SKM-1 (cell line): Measurements from ENCODE around the gene SH2D7.

ENCODE experiments used
- DNase-seq: peaks from one replicate; lab custom pipeline; 2025; ENCODE audit not compliant: unreplicated experiment; lab: John Stamatoyannopoulos, UW

SH2D7 gene

DNA sequence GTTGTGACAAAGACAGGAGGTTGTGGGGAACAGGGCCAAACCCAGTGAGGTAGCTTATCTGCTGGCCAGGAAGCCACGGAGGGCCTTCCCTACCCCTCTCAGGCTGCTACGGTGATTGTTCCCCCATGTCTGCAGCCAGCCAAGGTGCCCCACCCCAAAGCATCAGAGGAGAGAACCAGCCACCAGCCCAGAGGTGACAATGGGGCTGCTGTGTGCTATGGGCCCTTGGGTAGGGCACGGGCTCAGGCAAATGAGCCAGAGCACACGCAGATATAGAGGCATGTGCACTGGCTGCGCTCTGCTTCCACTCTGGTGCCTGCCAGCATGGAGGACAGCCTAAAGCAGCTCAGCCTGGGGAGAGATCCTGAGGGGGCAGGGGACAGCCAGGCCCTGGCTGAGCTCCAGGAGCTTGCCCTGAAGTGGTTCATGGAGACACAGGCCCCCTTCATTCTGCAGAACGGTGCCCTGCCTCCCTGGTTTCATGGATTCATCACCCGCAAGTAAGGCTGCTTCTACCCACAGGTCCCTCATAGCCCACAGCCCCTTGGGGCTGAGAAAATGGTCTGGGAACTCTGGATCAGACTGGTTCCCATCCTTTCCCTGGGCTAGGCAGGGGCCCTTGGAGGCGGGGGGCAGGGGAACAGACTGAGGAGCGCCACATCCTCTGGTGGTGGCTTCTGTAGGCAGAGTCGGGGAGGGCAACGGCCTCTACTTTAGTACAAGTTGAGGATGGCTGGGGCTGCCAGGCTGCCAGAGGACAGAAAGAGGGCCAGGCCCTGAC lies at the start of gene SH2D7:
Gene SH2D7 (plus strand): TSS at position 301 of the 781 bp plus-strand sequence. CDS start 24 bp downstream, at position 325.
- no peak for DNase-seq

GRCh38 chr15:78044407-78045155 lies 47.8 kb upstream of the SH2D7 start:
- no peak for DNase-seq

- no peak for DNase-seq
Measured at GRCh38 chr15:78045189-78045588, 47.2 kb upstream of the SH2D7 start.

GRCh38 chr15:78046796-78047341 lies 45.5 kb upstream of the SH2D7 start:
- no peak for DNase-seq

DNA sequence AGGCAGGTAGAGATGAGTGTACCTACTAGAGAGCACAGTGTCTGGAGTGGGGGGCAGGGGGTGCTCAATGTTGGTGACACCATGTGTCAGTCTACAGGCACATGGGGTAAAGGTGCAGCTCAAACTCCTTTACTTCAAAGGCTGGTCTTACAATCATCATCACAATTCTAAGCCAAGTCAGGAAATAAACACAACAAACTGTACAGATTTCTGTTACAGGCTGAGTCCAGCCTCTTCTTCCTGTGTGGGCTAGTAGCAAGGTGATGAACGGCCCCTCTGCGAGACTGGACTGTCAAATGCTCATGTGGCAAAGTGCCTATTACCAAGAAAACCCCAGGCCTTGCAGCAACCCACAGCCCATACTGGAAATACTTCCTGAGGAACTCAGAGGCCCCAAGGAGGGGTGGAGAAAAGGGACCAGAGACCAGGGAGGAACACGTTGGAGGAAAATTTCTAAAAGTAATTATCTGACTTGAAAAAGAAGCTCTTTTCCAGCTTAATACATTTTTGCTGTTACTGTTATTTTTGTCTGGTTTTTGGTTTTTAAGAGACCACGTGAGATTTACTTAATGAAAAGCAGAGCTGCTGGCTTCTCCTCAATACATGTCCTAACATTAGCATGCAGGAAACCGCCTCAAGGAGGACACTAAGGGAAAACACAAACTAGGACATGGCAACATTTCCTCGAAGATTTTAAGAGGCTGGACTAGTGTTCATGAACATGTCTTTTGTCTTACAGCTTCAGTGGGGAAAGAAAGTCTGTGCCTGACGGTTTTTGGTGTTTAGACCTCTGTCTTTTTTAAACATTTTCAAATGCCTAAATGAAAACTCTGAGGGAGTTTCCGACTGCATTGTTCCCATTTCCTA lies 44.4 kb upstream of the SH2D7 start:
- DNase-seq = peak; percentile 83

- no peak for DNase-seq
Measured at GRCh38 chr15:78048628-78048920, 43.8 kb upstream of the SH2D7 start.

DNA sequence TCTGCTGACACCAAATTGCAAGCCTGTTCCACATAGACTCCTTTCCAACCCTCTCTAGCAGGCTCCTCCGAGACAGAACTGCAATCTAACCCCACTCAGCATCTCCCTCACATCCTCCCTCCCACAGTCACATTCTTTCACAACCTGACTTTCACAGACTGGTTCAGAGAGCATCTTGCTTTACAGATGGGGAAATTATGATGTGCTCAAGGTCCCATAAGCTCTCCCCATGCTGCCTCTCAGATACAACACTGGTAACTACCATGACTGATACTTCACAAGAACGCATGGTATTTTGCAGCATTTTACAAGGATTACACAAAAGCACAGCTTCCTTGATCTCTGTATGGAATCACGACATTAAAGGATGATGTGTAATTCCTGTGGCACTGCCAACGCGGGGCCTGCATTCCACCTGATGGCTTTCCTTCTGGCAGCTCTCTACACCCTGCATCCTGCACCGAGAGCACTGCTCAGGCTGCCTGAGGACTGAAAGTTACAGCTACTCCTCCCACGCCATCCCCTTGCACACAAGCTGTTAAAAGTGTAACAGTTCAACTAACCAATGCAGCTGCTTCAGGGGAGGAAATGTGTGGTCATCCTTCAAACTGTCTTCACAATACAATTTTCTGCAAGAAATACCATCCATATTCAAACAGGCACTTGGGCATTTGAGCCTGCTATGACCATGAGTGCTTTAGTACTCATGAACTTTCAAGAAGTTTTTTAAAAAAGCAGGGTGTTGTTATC lies 42.5 kb upstream of the SH2D7 start:
- DNase-seq = peak; percentile 54

- no peak for DNase-seq
Measured at GRCh38 chr15:78050441-78050809, 41.9 kb upstream of the SH2D7 start.

GRCh38 chr15:78050826-78051225 lies 41.5 kb upstream of the SH2D7 start:
- DNase-seq = no peak

GRCh38 chr15:78051596-78051995 lies 40.8 kb upstream of the SH2D7 start:
- DNase-seq = no peak

GRCh38 chr15:78052001-78052401 lies 40.4 kb upstream of the SH2D7 start:
- no peak for DNase-seq

DNA sequence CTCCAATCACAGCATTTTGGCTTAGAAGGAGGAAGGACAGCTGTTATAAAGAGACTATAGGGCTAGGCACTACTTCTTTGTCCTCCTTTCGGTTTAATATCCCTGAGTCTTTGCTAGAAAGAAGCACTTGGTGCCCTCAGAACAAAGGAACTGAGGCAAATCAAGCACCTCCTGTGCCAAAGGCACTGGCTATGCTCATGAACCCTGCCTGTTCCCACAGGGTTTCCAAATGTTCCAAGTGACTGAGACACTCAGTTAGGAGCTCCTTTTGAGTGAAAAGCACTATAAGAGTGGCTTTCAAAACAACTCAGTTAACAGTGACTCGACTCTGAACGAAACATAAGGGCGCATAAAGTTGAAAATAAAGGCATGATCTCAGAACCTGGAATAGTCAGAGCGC lies 39.8 kb upstream of the SH2D7 start:
- no peak for DNase-seq

DNA sequence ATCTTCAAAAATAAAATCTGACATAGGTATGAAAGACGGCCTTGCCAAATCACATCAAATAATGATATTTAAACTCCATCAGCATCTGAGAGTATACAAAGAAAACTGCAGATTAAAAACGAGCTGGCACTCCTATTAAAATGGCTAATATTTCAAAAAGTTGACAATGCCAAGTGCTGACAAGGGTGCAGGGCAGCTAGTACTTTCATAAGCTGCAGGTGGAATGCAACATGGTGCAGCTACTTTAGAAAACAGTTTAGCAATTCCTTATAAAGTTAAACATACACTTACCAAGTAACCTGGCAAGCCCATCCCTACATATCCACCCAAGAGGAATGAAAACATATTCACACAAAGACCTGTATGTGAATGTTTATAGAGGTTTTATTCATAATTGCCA lies 37.8 kb upstream of the SH2D7 start:
- DNase-seq = no peak

DNA sequence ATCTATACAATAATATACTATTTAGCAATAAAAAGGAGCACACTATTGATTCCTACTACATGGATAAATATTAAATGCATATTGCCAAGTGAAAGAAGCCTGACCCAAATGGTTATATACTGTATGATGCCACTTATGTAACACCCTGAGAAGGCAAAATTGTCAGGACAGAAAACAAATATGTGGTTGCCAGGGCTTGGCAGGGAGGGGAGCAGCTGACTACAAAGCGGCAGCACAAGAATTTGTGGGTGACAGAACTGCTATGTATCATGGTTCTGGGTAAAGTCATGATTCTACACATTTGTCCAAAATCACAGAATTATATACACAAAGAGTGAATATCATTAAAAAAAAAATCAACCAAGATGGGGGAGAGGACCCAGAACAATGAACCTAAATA lies 37.4 kb upstream of the SH2D7 start:
- no peak for DNase-seq

DNA sequence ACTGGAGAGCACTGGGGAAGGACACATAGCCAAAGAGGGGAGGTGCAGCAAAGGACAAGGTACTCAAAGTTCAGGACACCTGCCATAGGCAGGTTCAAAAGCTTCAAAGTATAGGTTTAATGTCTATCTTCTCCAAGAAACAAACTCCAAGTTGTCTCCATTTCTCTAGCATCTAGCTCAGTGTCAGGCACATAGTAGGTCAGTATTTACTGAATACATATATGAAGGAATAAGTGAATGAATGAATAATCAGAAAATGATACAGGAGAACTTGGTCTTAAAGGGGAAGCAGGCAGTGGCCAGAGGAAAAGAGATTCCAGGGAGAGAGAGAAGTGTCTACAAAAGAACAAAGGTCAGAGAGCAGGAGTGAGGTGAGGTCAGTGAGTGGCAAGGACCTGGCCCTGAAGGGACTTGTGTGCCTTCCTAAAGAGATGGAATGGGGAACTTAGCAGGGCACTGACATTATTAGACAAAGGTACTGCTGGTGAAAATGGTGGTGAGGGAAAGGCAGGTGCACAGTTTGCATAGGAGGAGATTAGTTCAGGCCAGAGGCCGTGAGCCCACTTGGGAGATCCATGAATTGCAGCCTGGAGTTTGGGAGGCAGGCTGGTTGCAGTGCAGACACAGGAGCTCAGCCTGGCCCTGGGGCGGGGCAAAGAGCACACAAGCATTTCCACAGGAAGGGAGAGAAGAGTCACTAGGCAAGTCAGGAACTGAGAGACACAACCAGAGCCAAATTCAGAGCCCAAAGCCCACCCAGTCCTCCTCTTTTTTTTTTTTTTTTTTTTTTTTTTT lies 36.2 kb upstream of the SH2D7 start:
- no peak for DNase-seq

GRCh38 chr15:78056714-78057269 lies 35.6 kb upstream of the SH2D7 start:
- DNase-seq = no peak

DNA sequence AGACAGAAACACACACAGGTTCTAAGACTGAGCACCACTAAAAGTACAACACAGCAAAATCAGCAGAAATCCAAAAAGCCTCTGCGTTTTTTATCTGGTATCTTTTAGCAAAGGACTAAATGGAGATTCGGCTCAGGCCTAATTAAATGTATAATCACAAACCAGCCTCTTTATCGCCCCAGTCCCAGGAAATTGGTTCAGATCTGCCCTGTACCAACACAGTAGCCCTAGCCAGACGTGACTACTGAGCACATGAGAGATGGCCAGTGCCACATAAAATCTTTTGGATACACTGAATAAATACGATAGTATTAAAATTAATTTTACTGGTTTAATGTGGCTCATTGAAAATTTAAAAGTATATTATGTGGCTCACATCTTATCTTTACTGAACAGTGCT lies 34.6 kb upstream of the SH2D7 start:
- no peak for DNase-seq

DNA sequence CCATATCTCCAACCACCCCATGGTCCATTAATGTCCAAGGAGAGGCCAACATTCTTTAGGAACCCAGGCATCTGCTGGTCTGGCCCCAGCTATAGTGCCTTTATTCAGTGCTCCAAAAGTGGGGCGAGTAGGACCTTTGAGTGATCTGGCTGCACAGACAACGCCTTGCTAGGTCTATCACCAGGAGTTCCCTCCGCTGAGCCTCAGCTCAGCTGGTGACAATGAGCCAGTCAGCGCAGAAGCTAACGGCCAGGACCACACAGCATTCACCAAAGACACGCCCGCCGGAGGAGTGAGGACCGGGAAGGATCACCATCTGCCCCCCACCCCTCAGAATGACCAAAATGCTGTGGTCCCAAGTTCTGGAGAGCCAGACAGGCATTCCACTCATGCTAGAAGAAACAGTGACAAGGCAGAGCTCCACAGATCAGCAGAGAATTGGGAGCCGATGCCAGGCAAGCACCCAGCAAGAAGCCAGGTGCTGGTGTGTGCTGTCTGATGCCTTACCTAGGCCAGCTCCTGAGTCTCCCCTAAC lies 33.9 kb upstream of the SH2D7 start:
- no peak for DNase-seq

- DNase-seq = no peak
Measured at GRCh38 chr15:78059110-78059839, 33.1 kb upstream of the SH2D7 start.
